Mucosa of descending colon (tissue), 3 donors: ENCODE results near the gene RBP3. TPM values are rescaled to one million over a fixed set of nuclear protein-coding genes. Genes with fewer than 3 reads are reported as not detected.

Experiments
- ATAC-seq: fragments of 200-7000 bp; cut with Tn5 transposase; one replicate; pipeline ENCODE4 v1.9.1; 2020; ENCODE audit warnings: mild to moderate bottlenecking, moderate library complexity
- DNase-seq, 3 donors: peaks; one replicate each; pipeline ENCODE4 v3.0.0-alpha.2; 2020
- H3K36me3 ChIP-seq: fragments of 200-600 bp; one replicate; pipeline ENCODE4 v1.8.0; 2021; ENCODE audit warnings: low read depth, mild to moderate bottlenecking
- H3K4me1 ChIP-seq: fragments of 200-600 bp; one replicate; pipeline ENCODE4 v1.8.0; 2021; ENCODE audit warnings: low read depth, mild to moderate bottlenecking
- H3K4me3 ChIP-seq: fragments of 200-600 bp; one replicate; pipeline ENCODE4 v1.8.0; 2021; ENCODE audit warnings: mild to moderate bottlenecking
- H3K9me3 ChIP-seq: fragments of 200-600 bp; one replicate; pipeline ENCODE4 v1.8.0; 2021; ENCODE audit warnings: mild to moderate bottlenecking
- intact Hi-C, 2 donors: fragments of 100-400 bp; cut with DNase I in 1 of 2; cut with micrococcal nuclease in 1 of 2; formaldehyde crosslinking; loops; one replicate each; pipeline versions ENCODE4 v1.11.0 to v1.11.1; 2022; cut with DNase I, micrococcal nuclease
- total RNA-seq, 3 donors: library from RNA; stranded (reverse); fragmentation: NEBNext Ultra II Directional in 2 of 3; extraction: Animal tissue kit (Norgen Biotek cat#: 25700) in 2 of 3; gene quantifications; one replicate each; pipeline versions ENCODE4 v1.2.1 to v1.2.4, GENCODE V29; 2021 to 2023
- TF ChIP-seq, protein P1 (sequence below): fragments of 200-600 bp; IDR thresholded peaks from one replicate; pipeline ENCODE4 v1.8.0; 2022; ENCODE audit warnings: antibody characterized with exemption, mild to moderate bottlenecking
- donor health status: DM: no; HTN: no; CAD: no; lungs with moderate emphysema.
- donor health status: DM: no; HTN: no; CAD: no.
- donor health status: DM: no; HTN: yes; CAD: no.

RBP3 gene
- total RNA-seq, 3 donors from 2014 or later = not detected

DNA sequence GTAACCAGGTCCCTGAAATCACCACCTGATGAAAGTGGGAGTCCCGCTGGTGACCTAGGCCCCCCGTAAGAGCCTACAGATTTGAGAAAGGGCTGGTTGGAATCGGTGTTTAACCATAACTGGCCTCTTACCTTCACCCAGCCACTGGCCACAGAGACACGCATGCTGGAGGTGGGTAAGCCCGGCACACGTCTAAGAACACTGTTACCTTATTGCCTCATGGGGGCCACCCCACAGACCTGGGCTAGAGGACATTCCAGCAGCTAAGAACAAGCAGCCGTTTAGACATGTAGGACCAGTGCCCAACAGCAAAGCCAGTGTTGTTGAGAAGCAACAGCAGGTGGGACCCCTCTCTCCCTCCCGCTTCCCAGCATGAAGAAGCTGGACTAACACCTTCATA, 28.4 kb upstream of the RBP3 start:
- no peak for DNase-seq
- TF ChIP-seq, protein P1, sequence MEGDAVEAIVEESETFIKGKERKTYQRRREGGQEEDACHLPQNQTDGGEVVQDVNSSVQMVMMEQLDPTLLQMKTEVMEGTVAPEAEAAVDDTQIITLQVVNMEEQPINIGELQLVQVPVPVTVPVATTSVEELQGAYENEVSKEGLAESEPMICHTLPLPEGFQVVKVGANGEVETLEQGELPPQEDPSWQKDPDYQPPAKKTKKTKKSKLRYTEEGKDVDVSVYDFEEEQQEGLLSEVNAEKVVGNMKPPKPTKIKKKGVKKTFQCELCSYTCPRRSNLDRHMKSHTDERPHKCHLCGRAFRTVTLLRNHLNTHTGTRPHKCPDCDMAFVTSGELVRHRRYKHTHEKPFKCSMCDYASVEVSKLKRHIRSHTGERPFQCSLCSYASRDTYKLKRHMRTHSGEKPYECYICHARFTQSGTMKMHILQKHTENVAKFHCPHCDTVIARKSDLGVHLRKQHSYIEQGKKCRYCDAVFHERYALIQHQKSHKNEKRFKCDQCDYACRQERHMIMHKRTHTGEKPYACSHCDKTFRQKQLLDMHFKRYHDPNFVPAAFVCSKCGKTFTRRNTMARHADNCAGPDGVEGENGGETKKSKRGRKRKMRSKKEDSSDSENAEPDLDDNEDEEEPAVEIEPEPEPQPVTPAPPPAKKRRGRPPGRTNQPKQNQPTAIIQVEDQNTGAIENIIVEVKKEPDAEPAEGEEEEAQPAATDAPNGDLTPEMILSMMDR = no peak
- Histone ChIP-seq H3K36me3 (no peaks in the 10 kb centered on the region), H3K9me3 (no peaks in the 10 kb centered on the region), H3K4me3 (no peak overlapping the region), H3K4me1 (no peaks in the 10 kb centered on the region)
- no peak for ATAC-seq
- intact Hi-C loops = loop anchor here (5.0 to 10.0 kb wide), 2 partner anchors 272 to 295 kb away; no protein-coding TSS in a partner anchor

DNA sequence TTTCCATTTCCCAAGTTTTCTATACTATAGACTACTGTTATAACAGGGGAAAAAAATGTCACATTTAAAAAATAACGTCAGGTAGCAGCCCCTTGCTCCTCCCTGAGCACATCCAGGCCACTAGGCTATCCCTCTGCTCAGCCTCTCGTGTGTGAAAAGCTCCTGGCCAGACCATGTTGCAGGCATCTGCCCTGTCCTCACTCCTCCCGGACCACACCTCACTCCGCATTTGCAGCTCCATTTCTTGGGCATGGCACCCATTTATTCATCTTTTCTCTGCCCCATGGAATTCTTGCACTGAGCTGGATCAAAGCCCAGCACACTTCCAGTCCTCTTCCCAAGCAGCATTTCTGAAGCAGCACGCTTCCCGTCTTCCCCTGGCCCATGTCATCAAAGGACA, 27.4 kb upstream of the RBP3 start:
- Histone ChIP-seq H3K4me1 (no peaks in the 10 kb centered on the region), H3K36me3 (no peaks in the 10 kb centered on the region), H3K9me3 (no peaks in the 10 kb centered on the region), H3K4me3 (no peak overlapping the region)
- intact Hi-C loops = no loop called here
- TF ChIP-seq, protein P1 = no peak
- ATAC-seq = no peak
- no peak for DNase-seq

DNA sequence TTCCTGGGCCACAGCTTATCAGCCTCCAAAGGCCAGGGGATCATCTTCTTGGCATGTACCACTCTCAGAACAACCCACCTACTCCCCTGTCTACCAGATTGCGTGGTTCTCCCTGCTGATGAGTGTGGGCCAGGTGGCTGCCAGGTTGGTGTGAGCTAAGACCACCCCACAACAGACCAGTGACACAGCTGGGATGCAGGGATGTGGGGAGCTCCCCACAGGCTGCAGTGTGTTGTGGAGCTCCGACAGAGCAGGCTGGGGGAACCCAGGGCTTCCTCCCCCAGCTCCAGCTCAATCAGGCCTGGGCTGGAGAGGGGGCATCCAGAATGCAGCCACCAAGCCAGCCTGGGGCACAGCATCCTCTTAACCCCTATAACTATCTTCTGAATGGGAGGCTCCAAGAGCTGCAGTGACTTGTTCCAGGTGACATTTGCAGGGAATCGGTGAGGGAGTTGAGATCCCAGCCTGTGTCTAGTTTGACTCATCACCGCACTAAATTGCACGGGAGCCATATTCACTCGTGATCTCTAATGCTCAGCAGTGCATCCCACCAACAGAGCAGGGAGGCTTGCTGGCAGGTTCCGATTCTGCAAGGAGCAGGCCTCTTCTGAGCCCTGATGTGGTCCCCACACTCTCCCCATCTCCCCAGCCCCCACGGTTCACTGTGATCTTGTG, 26.5 kb upstream of the RBP3 start:
- no peaks in the 10 kb centered on the region for H3K36me3 ChIP-seq
- H3K9me3 ChIP-seq = no peaks in the 10 kb centered on the region
- peaks cover 4% of the 10 kb centered on the region for H3K4me1 ChIP-seq
- DNase-seq (no peak), ATAC-seq (no peak)
- TF ChIP-seq, protein P1 = no peak
- intact Hi-C loops = no loop called here
- H3K4me3 ChIP-seq = no peak overlapping the region

DNA sequence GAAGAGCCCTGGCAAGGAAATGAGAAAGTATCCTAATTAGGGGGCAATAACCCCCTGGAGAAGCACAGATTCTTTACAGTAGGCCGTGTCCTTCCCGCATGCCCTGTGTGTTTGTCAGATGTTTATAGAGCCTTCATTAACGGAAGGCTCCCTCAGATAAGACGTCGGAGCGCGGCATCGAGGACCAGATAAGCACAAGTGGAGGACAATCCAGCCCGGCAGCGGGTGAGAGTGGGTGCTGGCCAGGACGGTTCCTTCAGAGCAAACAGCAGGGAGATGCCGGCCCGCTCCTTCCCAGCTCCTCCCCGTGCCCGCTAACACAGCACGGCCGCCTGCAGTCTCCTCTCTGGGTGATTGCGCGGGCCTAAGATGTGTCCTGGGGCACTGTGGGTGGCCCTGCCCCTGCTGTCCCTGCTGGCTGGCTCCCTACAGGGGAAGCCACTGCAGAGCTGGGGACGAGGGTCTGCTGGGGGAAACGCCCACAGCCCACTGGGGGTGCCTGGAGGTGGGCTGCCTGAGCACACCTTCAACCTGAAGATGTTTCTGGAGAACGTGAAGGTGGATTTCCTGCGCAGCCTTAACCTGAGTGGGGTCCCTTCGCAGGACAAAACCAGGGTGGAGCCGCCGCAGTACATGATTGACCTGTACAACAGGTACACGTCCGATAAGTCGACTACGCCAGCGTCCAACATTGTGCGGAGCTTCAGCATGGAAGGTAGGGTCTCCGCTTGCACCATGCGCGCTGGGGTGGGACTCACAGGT, 25.7 kb upstream of the RBP3 start, which contains the start of gene GDF2:
TSS of gene GDF2 (plus strand) at position 155 of the 762 bp plus-strand sequence. CDS start at position 370, 215 bp downstream.
- ATAC-seq = no peak
- Histone ChIP-seq H3K4me1 (peaks cover 4% of the 10 kb centered on the region), H3K36me3 (no peaks in the 10 kb centered on the region), H3K4me3 (no peak within 1 kb of the TSS), H3K9me3 (no peaks in the 10 kb centered on the region)
- TF ChIP-seq, protein P1 = no peak
- intact Hi-C loops = no loop called here
- no peak for DNase-seq

DNA sequence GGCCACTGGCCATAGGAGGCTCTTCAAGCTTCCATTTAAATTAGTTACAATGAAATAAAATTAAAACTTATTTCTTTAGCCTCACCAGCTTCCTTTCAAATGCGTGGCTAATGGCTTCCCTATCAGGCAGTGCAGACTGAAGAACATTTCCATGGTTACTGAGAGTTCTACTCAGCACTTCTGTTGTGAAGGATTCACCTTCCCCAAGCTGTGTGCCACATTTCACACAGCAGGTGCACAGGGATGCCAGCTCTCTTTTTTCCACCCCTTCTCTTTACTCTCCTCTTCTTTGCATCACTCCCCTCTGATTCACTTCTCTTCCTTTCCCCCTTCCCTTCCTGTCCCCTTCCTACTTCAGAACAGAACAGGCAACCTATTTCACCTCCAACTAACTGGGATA, 25.1 kb upstream of the RBP3 start:
- Histone ChIP-seq H3K4me3 (no peak overlapping the region), H3K36me3 (no peaks in the 10 kb centered on the region), H3K9me3 (no peaks in the 10 kb centered on the region), H3K4me1 (peaks cover 4% of the 10 kb centered on the region)
- TF ChIP-seq, protein P1 = no peak
- intact Hi-C loops = no loop called here
- ATAC-seq = no peak
- no peak for DNase-seq
